Smooth muscle cell of the coronary artery (primary cell): ENCODE data around the gene SLC35G2. TPM values are rescaled to one million over a fixed set of nuclear protein-coding genes. Genes with fewer than 3 reads are reported as not detected.

Experiments
- total RNA-seq: library from RNA; depleted of rRNA; stranded (reverse); fragments of >200 nt; gene quantifications from 2 replicates; pipeline ENCODE4 v1.2.3, GENCODE V29; 2014; ENCODE audit warnings: low replicate concordance

SLC35G2 gene
- total RNA-seq = 2.8 and 5.8 TPM in 2 replicates

GRCh38 chr3:136818769-136819391 is at the start of gene SLC35G2:
Gene SLC35G2 (plus strand): TSS chr3:136819126. CDS start chr3:136854461, 35,335 bp downstream.

GRCh38 chr3:136861890-136862616 is 43.1 kb downstream of the SLC35G2 start, which contains the start of gene NCK1:
Gene NCK1 (plus strand): TSS chr3:136862208. CDS start chr3:136928002, 65,794 bp downstream.

Other genes with a start within 250 kb of the SLC35G2 start
- gene STAG1, start 66.7 kb upstream of the SLC35G2 start, total RNA-seq = 26.8 and 43.9 TPM in 2 replicates
- gene NCK1, start 43.1 kb downstream of the SLC35G2 start, total RNA-seq = 28.9 and 60.4 TPM in 2 replicates
- 0.53 and 13.2 TPM in 2 replicates for gene IL20RB, start 138.9 kb downstream of the SLC35G2 start, total RNA-seq